Mucosa of descending colon (tissue), 3 donors: Measurements from ENCODE around the gene IER5. TPM values are rescaled to one million over a fixed set of nuclear protein-coding genes. Genes with fewer than 3 reads are reported as not detected.

Source experiments
- ATAC-seq: fragments of 200-7000 bp; cut with Tn5 transposase; one replicate; pipeline ENCODE4 v1.9.1; 2020; ENCODE audit warnings: mild to moderate bottlenecking, moderate library complexity
- DNase-seq, 3 donors: peaks; one replicate each; pipeline ENCODE4 v3.0.0-alpha.2; 2020
- H3K36me3 ChIP-seq: fragments of 200-600 bp; one replicate; pipeline ENCODE4 v1.8.0; 2021; ENCODE audit warnings: low read depth, mild to moderate bottlenecking
- H3K4me1 ChIP-seq: fragments of 200-600 bp; one replicate; pipeline ENCODE4 v1.8.0; 2021; ENCODE audit warnings: low read depth, mild to moderate bottlenecking
- H3K4me3 ChIP-seq: fragments of 200-600 bp; one replicate; pipeline ENCODE4 v1.8.0; 2021; ENCODE audit warnings: mild to moderate bottlenecking
- H3K9me3 ChIP-seq: fragments of 200-600 bp; one replicate; pipeline ENCODE4 v1.8.0; 2021; ENCODE audit warnings: mild to moderate bottlenecking
- CTCF ChIP-seq: fragments of 200-600 bp; IDR thresholded peaks from one replicate; pipeline ENCODE4 v1.8.0; 2022; ENCODE audit warnings: antibody characterized with exemption, mild to moderate bottlenecking
- intact Hi-C, 2 donors: fragments of 100-400 bp; cut with DNase I in 1 of 2; cut with micrococcal nuclease in 1 of 2; formaldehyde crosslinking; loops; one replicate each; pipeline versions ENCODE4 v1.11.0 to v1.11.1; 2022; cut with DNase I, micrococcal nuclease
- total RNA-seq, 3 donors: library from RNA; stranded (reverse); fragmentation: NEBNext Ultra II Directional in 2 of 3; extraction: Animal tissue kit (Norgen Biotek cat#: 25700) in 2 of 3; gene quantifications; one replicate each; pipeline versions ENCODE4 v1.2.1 to v1.2.4, GENCODE V29; 2021 to 2023
- donor health status: DM: no; HTN: no; CAD: no; lungs with moderate emphysema.
- donor health status: DM: no; HTN: no; CAD: no.
- donor health status: DM: no; HTN: yes; CAD: no.

Gene IER5
- total RNA-seq, 3 donors from 2014 or later: 15.4 to 16.7 (median 16.4) TPM

DNA sequence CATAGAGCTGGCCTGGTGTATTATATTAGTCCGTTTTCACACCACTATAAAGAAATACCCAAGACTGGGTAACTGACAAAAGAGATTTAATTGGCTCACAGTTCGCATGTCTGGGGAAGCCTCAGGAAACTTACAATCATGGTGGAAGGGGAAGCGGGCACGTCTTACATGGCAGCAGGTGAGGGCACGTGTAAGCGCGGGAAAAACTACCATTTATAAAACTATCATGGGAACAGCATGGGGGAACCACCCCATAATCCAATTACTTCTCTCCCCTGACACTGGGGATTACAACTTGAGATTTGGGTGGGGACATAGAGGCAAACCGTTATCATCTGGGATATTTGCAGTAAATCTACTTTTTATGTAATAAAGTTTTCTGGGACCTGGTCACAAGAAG is 6.8 kb downstream of the IER5 start:
- no peak for ATAC-seq
- DNase-seq: no peak
- intact Hi-C loops: no loop called here

GRCh38 chr1:181095763-181096184 is 7.3 kb downstream of the IER5 start:
- peaks cover 4% of the 10 kb centered on the region for H3K36me3 ChIP-seq
- intact Hi-C loops: no loop called here
- H3K9me3 ChIP-seq: no peaks in the 10 kb centered on the region
- TF ChIP-seq CTCF: no peak
- peaks cover 32% of the 10 kb centered on the region for H3K4me1 ChIP-seq
- ATAC-seq (no peak), DNase-seq (no peak)
- H3K4me3 ChIP-seq: no peak overlapping the region

More for the DNA sequence above, 6.8 kb downstream of the IER5 start:
- peaks cover 4% of the 10 kb centered on the region for H3K36me3 ChIP-seq
- H3K4me1 ChIP-seq: peaks cover 34% of the 10 kb centered on the region
- TF ChIP-seq CTCF: no peak
- no peak overlapping the region for H3K4me3 ChIP-seq
- H3K9me3 ChIP-seq: no peaks in the 10 kb centered on the region

DNA sequence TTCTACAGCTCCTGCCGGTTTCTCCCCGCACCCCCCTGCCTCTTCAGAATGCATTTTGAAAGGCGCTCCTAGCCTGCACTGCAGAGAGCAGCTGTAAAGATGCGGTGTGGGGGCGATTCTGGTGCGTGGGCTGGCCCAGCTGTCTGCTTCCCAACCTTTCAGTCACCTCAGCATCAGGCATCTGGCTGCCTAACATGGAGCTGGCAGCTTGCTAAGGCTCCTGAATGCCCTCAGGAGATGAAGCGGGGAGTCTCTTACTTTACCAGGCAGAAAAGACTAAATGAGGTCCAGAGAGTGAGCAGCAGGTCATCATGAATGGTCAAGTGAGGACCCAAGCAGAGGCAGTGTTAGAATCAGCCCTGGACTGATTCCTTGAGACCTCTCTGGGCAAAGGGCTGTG is 8.7 kb downstream of the IER5 start:
- Histone ChIP-seq H3K9me3 (no peaks in the 10 kb centered on the region), H3K36me3 (no peaks in the 10 kb centered on the region), H3K4me3 (no peak overlapping the region), H3K4me1 (peaks cover 21% of the 10 kb centered on the region)
- intact Hi-C loops: no loop called here
- DNase-seq (no peak), ATAC-seq (no peak)
- no peak for TF ChIP-seq CTCF

DNA sequence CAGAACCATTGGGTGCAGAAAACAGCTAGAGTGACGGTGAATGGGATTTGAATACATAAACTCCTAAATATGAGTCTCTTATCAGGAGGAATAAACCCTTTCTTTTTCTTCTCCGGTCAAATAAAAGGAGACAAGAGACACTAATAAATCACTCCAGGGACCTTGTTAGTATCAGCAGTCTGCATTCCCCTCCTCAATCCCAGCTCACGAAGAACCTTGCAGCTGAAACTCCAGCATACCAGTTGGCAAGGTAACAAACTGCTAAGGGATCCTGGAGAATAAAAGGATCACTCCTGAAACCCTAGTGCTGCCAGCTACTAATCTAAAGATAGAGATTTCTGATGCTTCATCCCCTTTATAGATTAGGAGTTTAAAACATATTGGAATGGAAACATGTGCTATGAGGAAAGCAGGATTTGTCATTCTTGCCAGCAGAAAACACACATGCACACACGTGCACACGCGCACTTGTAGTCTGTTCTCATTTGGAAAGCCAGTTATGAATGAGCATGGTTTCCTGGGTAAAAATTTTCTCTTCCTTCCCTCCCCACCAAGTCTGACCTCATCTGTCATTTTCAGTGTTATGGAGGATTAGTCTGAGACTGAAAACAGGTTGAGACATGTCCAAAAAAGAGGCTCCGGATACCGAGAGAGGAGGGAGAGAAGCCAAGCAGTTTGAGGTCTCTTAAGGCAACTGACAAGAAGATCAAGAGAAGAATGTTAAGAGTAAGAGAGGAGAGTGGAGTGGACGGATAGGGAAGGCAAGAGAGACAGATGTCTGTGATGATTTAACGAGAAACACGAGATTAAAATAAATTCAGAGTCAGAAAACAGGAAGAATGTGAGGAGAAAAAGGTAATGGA is 10.9 kb downstream of the IER5 start:
- Histone ChIP-seq H3K4me3 (no peak overlapping the region), H3K4me1 (peaks cover 10% of the 10 kb centered on the region), H3K9me3 (no peaks in the 10 kb centered on the region), H3K36me3 (no peaks in the 10 kb centered on the region)
- TF ChIP-seq CTCF: no peak
- no peak for ATAC-seq
- no peak for DNase-seq
- intact Hi-C loops: no loop called here

- ATAC-seq (no peak), DNase-seq (no peak)
- TF ChIP-seq CTCF: no peak
- peaks cover 9% of the 10 kb centered on the region for H3K4me1 ChIP-seq
- intact Hi-C loops: no loop called here
- H3K9me3 ChIP-seq: no peaks in the 10 kb centered on the region
- H3K36me3 ChIP-seq: no peaks in the 10 kb centered on the region
- no peak overlapping the region for H3K4me3 ChIP-seq
Observed at GRCh38 chr1:181100015-181100905, 11.8 kb downstream of the IER5 start.
